H9 (cell line): ENCODE results near the gene NOVA1. TPM values are rescaled to one million over a fixed set of nuclear protein-coding genes. Genes with fewer than 3 reads are reported as not detected.

Source experiments
- DNase-seq: peaks from one replicate; pipeline ENCODE4 v3.0.0-alpha.2; 2017
- H2AFZ ChIP-seq: one replicate; pipeline ENCODE4 v1.6.1; 2013; ENCODE audit warnings: mild to moderate bottlenecking, low read length, control low read depth, moderate library complexity
- H2AK5ac ChIP-seq: 2 replicates; pipeline ENCODE4 v1.6.1; 2013; ENCODE audit warnings: low read length, control low read depth, mixed read lengths; ENCODE audit not compliant: insufficient read length
- H2BK120ac ChIP-seq: one replicate; pipeline ENCODE4 v1.6.1; 2013; ENCODE audit warnings: low read depth, mild to moderate bottlenecking, low read length, control low read depth, inconsistent platforms; ENCODE audit not compliant: poor library complexity, severe bottlenecking
- H2BK12ac ChIP-seq: 2 replicates; pipeline ENCODE4 v1.6.1; 2013; ENCODE audit warnings: low read length, control low read depth, mixed read lengths, low read depth; ENCODE audit not compliant: insufficient read length
- H2BK15ac ChIP-seq: 2 replicates; pipeline ENCODE4 v1.6.1; 2013; ENCODE audit warnings: low read depth, low read length, control low read depth
- H2BK20ac ChIP-seq: one replicate; pipeline ENCODE4 v1.6.1; 2013; ENCODE audit warnings: low read depth, mild to moderate bottlenecking, low read length, control low read depth, inconsistent platforms; ENCODE audit not compliant: poor library complexity, severe bottlenecking
- H2BK5ac ChIP-seq: 2 replicates; pipeline ENCODE4 v1.6.1; 2013; ENCODE audit warnings: low read length, control low read depth, mixed read lengths; ENCODE audit not compliant: insufficient read length
- H3K14ac ChIP-seq: 2 replicates; pipeline ENCODE4 v1.6.1; 2013; ENCODE audit warnings: low read length, control low read depth; ENCODE audit not compliant: insufficient read depth
- H3K18ac ChIP-seq: 2 replicates; pipeline ENCODE4 v1.6.1; 2013; ENCODE audit warnings: low read depth, mild to moderate bottlenecking, mixed read lengths, low read length, control low read depth; ENCODE audit not compliant: insufficient read length
- H3K23ac ChIP-seq: 2 replicates; pipeline ENCODE4 v1.6.1; 2013; ENCODE audit warnings: low read length, control low read depth, mixed read lengths, low read depth; ENCODE audit not compliant: insufficient read length
- H3K23me2 ChIP-seq: 2 replicates; pipeline ENCODE4 v1.6.1; 2013; ENCODE audit warnings: low read depth, mild to moderate bottlenecking, mixed read lengths, low read length, control low read depth; ENCODE audit not compliant: insufficient read length, poor library complexity, severe bottlenecking
- H3K27ac ChIP-seq: 2 replicates; pipeline ENCODE4 v1.5.1; 2013; ENCODE audit warnings: low read length, control low read depth, mixed read lengths, low read depth; ENCODE audit not compliant: insufficient read length
- H3K27me3 ChIP-seq: 2 replicates; pipeline ENCODE4 v1.6.1; 2013; ENCODE audit warnings: low read length, control low read depth, inconsistent platforms; ENCODE audit not compliant: insufficient read depth
- H3K4ac ChIP-seq: 2 replicates; pipeline ENCODE4 v1.6.1; 2013; ENCODE audit warnings: low read depth, mild to moderate bottlenecking, control low read depth, inconsistent platforms, low read length, moderate library complexity
- H3K4me1 ChIP-seq: 2 replicates; pipeline ENCODE4 v1.6.1; 2013; ENCODE audit warnings: low read length, control low read depth, inconsistent platforms; ENCODE audit not compliant: insufficient read depth
- H3K4me2 ChIP-seq: 2 replicates; pipeline ENCODE4 v1.6.1; 2013; ENCODE audit warnings: low read length, control low read depth, mixed read lengths; ENCODE audit not compliant: insufficient read length, insufficient read depth
- H3K56ac ChIP-seq: 2 replicates; pipeline ENCODE4 v1.6.1; 2013; ENCODE audit warnings: low read depth, mild to moderate bottlenecking, mixed read lengths, low read length, control low read depth; ENCODE audit not compliant: insufficient read length
- H3K79me1 ChIP-seq: 2 replicates; pipeline ENCODE4 v1.6.1; 2013; ENCODE audit warnings: low read depth, mild to moderate bottlenecking, moderate library complexity, low read length, control low read depth, inconsistent platforms; ENCODE audit not compliant: insufficient read depth, poor library complexity, severe bottlenecking
- H3K79me2 ChIP-seq: 2 replicates; pipeline ENCODE4 v1.6.1; 2013; ENCODE audit warnings: low read length, control low read depth, inconsistent platforms; ENCODE audit not compliant: insufficient read depth
- H3K9ac ChIP-seq: 2 replicates; pipeline ENCODE4 v1.6.1; 2013; ENCODE audit warnings: low read length, control low read depth, mixed read lengths; ENCODE audit not compliant: insufficient read length; ENCODE audit errors: extremely low read depth
- H3K9me3 ChIP-seq: one replicate; pipeline ENCODE4 v1.6.1; 2013; ENCODE audit warnings: low read depth, low read length, inconsistent platforms; ENCODE audit not compliant: control insufficient read depth
- H3T11ph ChIP-seq: one replicate; pipeline ENCODE4 v1.6.1; 2013; ENCODE audit warnings: mild to moderate bottlenecking, low read length, control low read depth, inconsistent platforms
- H4K20me1 ChIP-seq: one replicate; pipeline ENCODE4 v1.6.1; 2013; ENCODE audit not compliant: control insufficient read depth, insufficient read length, insufficient read depth
- H4K5ac ChIP-seq: 2 replicates; pipeline ENCODE4 v1.6.1; 2013; ENCODE audit warnings: low read depth, mild to moderate bottlenecking, mixed read lengths, low read length, control low read depth; ENCODE audit not compliant: insufficient read length
- H4K8ac ChIP-seq: replicated peaks from 2 replicates; pipeline ENCODE4 v1.6.1; 2013; ENCODE audit warnings: low read length, control low read depth, mixed read lengths, low read depth; ENCODE audit not compliant: insufficient read length
- H4K91ac ChIP-seq: 2 replicates; pipeline ENCODE4 v1.6.1; 2013; ENCODE audit warnings: low read depth, mild to moderate bottlenecking, moderate library complexity, mixed read lengths, low read length, control low read depth; ENCODE audit not compliant: insufficient read length
- H3K27ac Mint-ChIP-seq, 3 experiments: 2 replicates in 2 of 3; 3 replicates in 1 of 3; pipeline ENCODE4 v1.8.0; 2020 to 2021; ENCODE audit warnings: mixed read lengths in 3 of 3, mild to moderate bottlenecking in 1 of 3, moderate library complexity in 1 of 3
- H3K27me3 Mint-ChIP-seq: 2 replicates; pipeline ENCODE4 v1.8.0; 2021; ENCODE audit warnings: low read depth, mild to moderate bottlenecking, moderate library complexity, mixed read lengths
- H3K36me3 Mint-ChIP-seq, 3 experiments: 2 replicates in 2 of 3; 3 replicates in 1 of 3; pipeline ENCODE4 v1.8.0; 2020 to 2021; ENCODE audit warnings: low read depth in 3 of 3, mixed read lengths in 3 of 3; ENCODE audit not compliant: insufficient read depth in 1 of 3
- H3K4me1 Mint-ChIP-seq, 2 experiments: 2 replicates each; pipeline ENCODE4 v1.8.0; 2020; ENCODE audit warnings: mixed read lengths in 2 of 2
- H3K4me3 Mint-ChIP-seq, 2 experiments: 2 replicates in 1 of 2; 3 replicates in 1 of 2; pipeline ENCODE4 v1.8.0; 2020 to 2021; ENCODE audit warnings: mild to moderate bottlenecking in 2 of 2, mixed read lengths in 2 of 2, moderate library complexity in 1 of 2
- H3K9me3 Mint-ChIP-seq, 2 experiments: 2 replicates in 1 of 2; 3 replicates in 1 of 2; pipeline ENCODE4 v1.8.0; 2020; ENCODE audit warnings: mild to moderate bottlenecking in 2 of 2, mixed read lengths in 2 of 2, moderate library complexity in 1 of 2
- WGBS: extraction: QIAGEN DNeasy Blood & Tissue Kit; methylation state at CpG from one replicate; pipeline ENCODE4 v1.1.7; 2013; ENCODE audit warnings: missing lambda C conversion rate, low lambda C conversion rate, mixed read lengths; ENCODE audit not compliant: insufficient read length; ENCODE audit errors: extremely low coverage; 5-methylcytosine and 5-hydroxymethylcytosine counted together
- total RNA-seq: library from RNA; stranded (reverse); gene quantifications from 2 replicates; pipeline ENCODE4 v1.2.1, GENCODE V29; 2021
- TF ChIP-seq, protein P1 (sequence below): fragments of 200-600 bp; sonication (generic); conservative IDR thresholded peaks from 3 replicates; pipeline ENCODE4 v1.8.0; 2021; ENCODE audit warnings: antibody characterized with exemption, mild to moderate bottlenecking

NOVA1 gene
- total RNA-seq, 1 experiment from 2014 or later: 13.8 TPM

DNA sequence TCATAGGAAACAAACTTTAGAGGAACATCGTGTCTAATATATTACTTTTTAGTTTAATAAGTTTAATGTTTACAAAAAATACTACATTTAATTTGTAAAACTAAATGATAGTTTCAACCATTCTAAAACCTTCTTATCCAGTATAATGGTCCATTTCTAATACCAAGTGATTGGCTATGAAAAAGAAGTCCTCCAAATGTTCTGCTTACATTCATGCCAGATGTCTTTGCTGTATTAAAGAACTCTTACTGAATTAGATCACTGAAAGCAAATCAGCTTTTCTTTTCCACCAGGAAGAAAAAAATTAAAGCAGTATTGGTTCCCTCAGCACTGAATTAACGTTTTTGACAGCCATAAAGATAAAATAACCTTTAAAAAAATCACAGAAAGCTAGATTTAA is 3.7 kb downstream of the NOVA1 start:
- Mint-ChIP-seq H3K27ac (no peak overlapping the region), H3K36me3 (peaks cover 0 to 7% (median 2%) of the 10 kb centered on the region in 3 experiments; a peak in 1 of 7 replicates), H3K4me3 (no peak overlapping the region), H3K27me3 (no peaks in the 10 kb centered on the region), H3K4me1 (peaks cover 27 to 30% of the 10 kb centered on the region in 2 experiments), H3K9me3 (no peaks in the 10 kb centered on the region; a peak in 2 of 5 replicates)
- Histone ChIP-seq H3T11ph (no peak overlapping the region), H2BK20ac (no peak overlapping the region), H4K20me1 (no peaks in the 10 kb centered on the region), H2BK120ac (no peak overlapping the region), H3K79me2 (no peaks in the 10 kb centered on the region), H3K4me2 (no peak overlapping the region), H3K27me3 (no peaks in the 10 kb centered on the region), H3K79me1 (no peaks in the 10 kb centered on the region), H3K9ac (no peak overlapping the region), H4K8ac (no peak overlapping the region), H3K23me2 (peaks cover 10% of the 10 kb centered on the region), H4K91ac (no peak overlapping the region), H2BK12ac (no peak overlapping the region), H2BK5ac (no peak overlapping the region), H3K18ac (no peak overlapping the region), H2BK15ac (no peak overlapping the region), H3K4me1 (no peaks in the 10 kb centered on the region), H3K4ac (no peak overlapping the region), H3K27ac (no peak overlapping the region), H2AFZ (no peak overlapping the region), H3K9me3 (no peaks in the 10 kb centered on the region), H2AK5ac (no peak overlapping the region), H4K5ac (no peak overlapping the region), H3K14ac (no peak overlapping the region), H3K23ac (no peak overlapping the region), H3K56ac (no peak overlapping the region)
- no CpG with 5 or more reads among the region's 2 CpGs for WGBS
- DNase-seq: no peak
- TF ChIP-seq, protein P1, sequence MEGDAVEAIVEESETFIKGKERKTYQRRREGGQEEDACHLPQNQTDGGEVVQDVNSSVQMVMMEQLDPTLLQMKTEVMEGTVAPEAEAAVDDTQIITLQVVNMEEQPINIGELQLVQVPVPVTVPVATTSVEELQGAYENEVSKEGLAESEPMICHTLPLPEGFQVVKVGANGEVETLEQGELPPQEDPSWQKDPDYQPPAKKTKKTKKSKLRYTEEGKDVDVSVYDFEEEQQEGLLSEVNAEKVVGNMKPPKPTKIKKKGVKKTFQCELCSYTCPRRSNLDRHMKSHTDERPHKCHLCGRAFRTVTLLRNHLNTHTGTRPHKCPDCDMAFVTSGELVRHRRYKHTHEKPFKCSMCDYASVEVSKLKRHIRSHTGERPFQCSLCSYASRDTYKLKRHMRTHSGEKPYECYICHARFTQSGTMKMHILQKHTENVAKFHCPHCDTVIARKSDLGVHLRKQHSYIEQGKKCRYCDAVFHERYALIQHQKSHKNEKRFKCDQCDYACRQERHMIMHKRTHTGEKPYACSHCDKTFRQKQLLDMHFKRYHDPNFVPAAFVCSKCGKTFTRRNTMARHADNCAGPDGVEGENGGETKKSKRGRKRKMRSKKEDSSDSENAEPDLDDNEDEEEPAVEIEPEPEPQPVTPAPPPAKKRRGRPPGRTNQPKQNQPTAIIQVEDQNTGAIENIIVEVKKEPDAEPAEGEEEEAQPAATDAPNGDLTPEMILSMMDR: no peak
